ENCODE data around the gene CARMIL3.

Gene CARMIL3

GRCh38 chr14:24064091-24064795 lies 12.4 kb downstream of the CARMIL3 start:
- DNase-seq: no peak

- no peak for DNase-seq
Observed at GRCh38 chr14:24064856-24065255, 13.0 kb downstream of the CARMIL3 start.

- DNase-seq: no peak
Observed at GRCh38 chr14:24065408-24065807, 13.6 kb downstream of the CARMIL3 start.

GRCh38 chr14:24066496-24067132 lies 14.8 kb downstream of the CARMIL3 start:
- no peak for DNase-seq

- DNase-seq: no peak
Observed at GRCh38 chr14:24067133-24068082, 15.6 kb downstream of the CARMIL3 start.

- DNase-seq: no peak
Observed at GRCh38 chr14:24068711-24069410, 17.1 kb downstream of the CARMIL3 start.

- no peak for DNase-seq
Observed at GRCh38 chr14:24069411-24069735, 17.6 kb downstream of the CARMIL3 start.

GRCh38 chr14:24070285-24071143 lies 18.7 kb downstream of the CARMIL3 start:
- DNase-seq: no peak

- no peak for DNase-seq
Observed at GRCh38 chr14:24071144-24071697, 19.4 kb downstream of the CARMIL3 start, which contains the start of gene CPNE6. TSS of gene CPNE6 (plus strand) at chr14:24071562. CDS start at chr14:24072937, 1,375 bp downstream.

GRCh38 chr14:24071836-24072430 lies 20.1 kb downstream of the CARMIL3 start:
- no peak for DNase-seq

GRCh38 chr14:24072436-24072835 lies 20.6 kb downstream of the CARMIL3 start:
- DNase-seq: no peak

GRCh38 chr14:24072881-24073877 lies 21.4 kb downstream of the CARMIL3 start:
- no peak for DNase-seq

- DNase-seq: no peak
Observed at GRCh38 chr14:24074625-24075484, 23.0 kb downstream of the CARMIL3 start.

GRCh38 chr14:24075485-24076301 lies 23.9 kb downstream of the CARMIL3 start:
- no peak for DNase-seq

- DNase-seq: no peak
Observed at GRCh38 chr14:24076302-24076601, 24.4 kb downstream of the CARMIL3 start.

GRCh38 chr14:24077086-24077485 lies 25.3 kb downstream of the CARMIL3 start:
- DNase-seq: no peak

GRCh38 chr14:24078146-24078545 lies 26.3 kb downstream of the CARMIL3 start:
- no peak for DNase-seq

GRCh38 chr14:24079491-24080141 lies 27.8 kb downstream of the CARMIL3 start:
- no peak for DNase-seq
